Small intestine (tissue), 7 donors: Measurements from ENCODE around the gene MAP2K5. TPM values are rescaled to one million over a fixed set of nuclear protein-coding genes. Genes with fewer than 3 reads are reported as not detected.
A peak's percentile ranks its signal among the peaks of the same experiment; 100 is the strongest.

ENCODE experiments used
- DNase-seq, 2 donors: peaks; one replicate each; pipeline versions ENCODE4 v3.0.0 to v3.0.0-alpha.2; 2013
- FAIRE-seq: peaks from 2 replicates; lab custom pipeline; 2012; peaks lifted over from hg19 to GRCh38; lab: Jason Lieb, UNC
- H3K27ac ChIP-seq, 3 donors: one replicate each; pipeline ENCODE4 v1.5.1; 2013; ENCODE audit warnings: low read length in 2 of 3, mild to moderate bottlenecking in 2 of 3, control low read depth in 1 of 3, inconsistent platforms in 1 of 3, low read depth in 1 of 3, moderate library complexity in 1 of 3
- H3K27me3 ChIP-seq, 3 donors: one replicate each; pipeline ENCODE4 v1.6.1; 2013; ENCODE audit warnings: low read length in 3 of 3, inconsistent platforms in 1 of 3; ENCODE audit not compliant: control insufficient read depth in 3 of 3, insufficient read depth in 3 of 3
- H3K36me3 ChIP-seq, 3 donors: one replicate each; pipeline ENCODE4 v1.6.1; 2013; ENCODE audit warnings: low read length in 3 of 3, inconsistent platforms in 1 of 3, low read depth in 1 of 3, mild to moderate bottlenecking in 1 of 3, moderate library complexity in 1 of 3; ENCODE audit not compliant: control insufficient read depth in 3 of 3, insufficient read depth in 2 of 3
- H3K4me1 ChIP-seq, 3 donors: one replicate each; pipeline ENCODE4 v1.6.1; 2013; ENCODE audit warnings: low read length in 2 of 3, inconsistent platforms in 1 of 3, low read depth in 1 of 3, mild to moderate bottlenecking in 1 of 3, moderate library complexity in 1 of 3; ENCODE audit not compliant: control insufficient read depth in 3 of 3, insufficient read depth in 2 of 3
- H3K4me3 ChIP-seq, 3 donors: one replicate each; pipeline ENCODE4 v1.5.1; 2013; ENCODE audit warnings: low read length in 3 of 3, control low read depth in 1 of 3, inconsistent platforms in 1 of 3, low read depth in 1 of 3, mild to moderate bottlenecking in 1 of 3, moderate library complexity in 1 of 3
- H3K9me3 ChIP-seq, 2 donors: one replicate each; pipeline ENCODE4 v1.6.1; 2013; ENCODE audit warnings: low read depth in 1 of 2, low read length in 1 of 2; ENCODE audit not compliant: control insufficient read depth in 2 of 2, insufficient read depth in 1 of 2
- WGBS, 3 donors: extraction: QIAGEN DNeasy Blood & Tissue Kit; methylation state at CpG; one replicate each; pipeline ENCODE4 v1.1.7; 2013; 5-methylcytosine and 5-hydroxymethylcytosine counted together
- polyA plus RNA-seq, 4 donors: library from polyadenylated mRNA; stranded (reverse) in 3 of 4; unstranded in 1 of 4; fragments of 200-250 nt in 3 of 4; fragments of 120-200 nt in 1 of 4; gene quantifications; one replicate each; pipeline versions ENCODE4 v1.2.1 to v1.2.3, GENCODE V29; 2013
- donor health status: healthy with polysubstance abuse.
- donor health status: control.
- donor health status: control.
- donor health status: Bipolar disorder and iron deficiency.
- donor health status: healthy.

MAP2K5 gene
- polyA plus RNA-seq, 4 donors: 10.5 to 15.6 (median 11.8) TPM

DNA sequence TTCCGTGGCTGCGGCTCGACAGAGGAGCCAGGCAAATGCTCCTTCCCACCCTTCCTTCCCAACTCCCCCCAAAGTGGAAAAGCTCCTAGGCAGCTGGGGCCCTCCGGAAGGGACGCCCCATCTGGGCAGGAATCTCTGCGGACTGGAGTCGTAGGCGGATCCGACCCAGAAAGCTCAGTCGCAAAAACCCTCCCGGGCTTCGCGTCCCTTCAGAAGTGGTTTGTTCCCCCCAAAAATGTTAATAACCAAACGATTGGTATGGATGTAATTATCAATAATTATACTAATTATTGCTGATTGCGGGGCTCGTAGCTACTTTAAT lies 293.6 kb downstream of the MAP2K5 start:
- peak overlapping the region in 2 of 3 donors; percentile 40 for H3K4me3 ChIP-seq
- peaks cover 2 to 46% (median 7%) of the 10 kb centered on the region in 3 donors for H3K4me1 ChIP-seq
- no peaks in the 10 kb centered on the region for H3K9me3 ChIP-seq
- DNase-seq (peak in 1 of 2 donors; percentile 40), FAIRE-seq (no peak)
- no peaks in the 10 kb centered on the region for H3K36me3 ChIP-seq
- no peak overlapping the region for H3K27ac ChIP-seq
- 2 to 5% (median 2%) methylated on average over 16 of the region's 16 CpGs for WGBS, 3 donors
- H3K27me3 ChIP-seq: peaks cover 5 to 66% (median 28%) of the 10 kb centered on the region in 3 donors

GRCh38 chr15:67836477-67836876 lies 294.0 kb downstream of the MAP2K5 start:
- peaks cover 5 to 62% (median 25%) of the 10 kb centered on the region in 3 donors for H3K27me3 ChIP-seq
- no peaks in the 10 kb centered on the region for H3K36me3 ChIP-seq
- WGBS, 3 donors: 36 to 37% (median 37%) methylated on average over 8 of the region's 8 CpGs
- peaks cover 2 to 50% (median 7%) of the 10 kb centered on the region in 3 donors for H3K4me1 ChIP-seq
- H3K27ac ChIP-seq: no peak overlapping the region
- H3K9me3 ChIP-seq: no peaks in the 10 kb centered on the region
- FAIRE-seq: no peak
- H3K4me3 ChIP-seq: peak overlapping the region in 1 of 3 donors; percentile 40
- DNase-seq: peak; percentile 50 to 66

DNA sequence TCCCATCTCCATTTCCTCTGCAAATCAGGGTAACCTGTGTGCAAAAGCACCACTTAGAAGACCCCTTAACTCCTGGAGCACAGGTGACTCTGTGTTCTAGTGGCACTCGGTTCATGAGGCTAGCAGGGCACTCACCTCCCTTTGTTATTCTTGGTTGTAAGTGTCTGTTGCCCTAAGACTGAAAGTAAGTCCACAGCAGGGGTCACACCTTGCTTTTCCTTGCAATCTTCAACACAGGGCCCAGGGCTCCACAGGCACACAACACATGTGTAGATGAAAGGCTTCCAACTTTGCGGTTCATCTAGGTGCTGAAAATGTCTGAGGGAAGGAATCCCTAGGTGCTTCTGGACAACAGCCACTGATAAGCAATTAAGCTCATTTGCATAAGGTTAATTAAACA lies 294.5 kb downstream of the MAP2K5 start:
- H3K27me3 ChIP-seq: peaks cover 5 to 58% (median 21%) of the 10 kb centered on the region in 3 donors
- H3K36me3 ChIP-seq: no peaks in the 10 kb centered on the region
- no peaks in the 10 kb centered on the region for H3K9me3 ChIP-seq
- DNase-seq: no peak
- H3K4me3 ChIP-seq: no peak overlapping the region
- no peak for FAIRE-seq
- peaks cover 2 to 51% (median 7%) of the 10 kb centered on the region in 3 donors for H3K4me1 ChIP-seq
- 73 to 76% (median 75%) methylated on average over 2 of the region's 2 CpGs for WGBS, 3 donors
- no peak overlapping the region for H3K27ac ChIP-seq

GRCh38 chr15:67838789-67839332 lies 296.4 kb downstream of the MAP2K5 start:
- H3K36me3 ChIP-seq: no peaks in the 10 kb centered on the region
- peaks cover 0 to 33% (median 7%) of the 10 kb centered on the region in 3 donors for H3K4me1 ChIP-seq
- FAIRE-seq (no peak), DNase-seq (peak; percentile 62 to 81)
- 6 to 22% (median 12%) methylated on average over 25 of the region's 25 CpGs for WGBS, 3 donors
- H3K27me3 ChIP-seq: peaks cover 0 to 39% (median 10%) of the 10 kb centered on the region in 3 donors
- peak overlapping the region in 2 of 3 donors; percentile 1 to 95 for H3K27ac ChIP-seq
- peak overlapping the region in 2 of 3 donors; percentile 16 to 96 for H3K4me3 ChIP-seq
- H3K9me3 ChIP-seq: no peaks in the 10 kb centered on the region

- Histone ChIP-seq H3K4me3 (peak overlapping the region; percentile 24 to 96 (median 45)), H3K36me3 (no peaks in the 10 kb centered on the region), H3K27me3 (peaks cover 0 to 32% (median 8%) of the 10 kb centered on the region in 3 donors), H3K27ac (peak overlapping the region; percentile 49 to 95 (median 92)), H3K4me1 (peaks cover 0 to 27% (median 7%) of the 10 kb centered on the region in 3 donors), H3K9me3 (no peaks in the 10 kb centered on the region)
- WGBS, 3 donors: 0 to 2% (median 0%) methylated on average over 12 of the region's 12 CpGs
- peak; percentile 51 to 78 for DNase-seq
- no peak for FAIRE-seq
Measured at GRCh38 chr15:67839499-67839928, 297.0 kb downstream of the MAP2K5 start.

- Histone ChIP-seq H3K4me1 (peaks cover 0 to 21% (median 7%) of the 10 kb centered on the region in 3 donors), H3K4me3 (peak within 1 kb of the TSS; percentile 77 to 96 (median 79)), H3K9me3 (no peaks in the 10 kb centered on the region), H3K27me3 (peaks cover 0 to 26% (median 5%) of the 10 kb centered on the region in 3 donors), H3K36me3 (no peaks in the 10 kb centered on the region), H3K27ac (peak within 1 kb of the TSS; percentile 75 to 99 (median 95))
- DNase-seq: peak; percentile 91 to 96
- no peak for FAIRE-seq
- WGBS, 3 donors: 0 to 1% (median 0%) methylated on average over 62 of the region's 62 CpGs
Measured at GRCh38 chr15:67839929-67840748, 297.6 kb downstream of the MAP2K5 start, which contains the start of gene RNU6-1. RNU6-1 (minus strand) TSS chr15:67840045.

GRCh38 chr15:67840749-67841512 lies 298.4 kb downstream of the MAP2K5 start:
- no peaks in the 10 kb centered on the region for H3K36me3 ChIP-seq
- DNase-seq (peak; percentile 45 to 64), FAIRE-seq (no peak)
- H3K4me1 ChIP-seq: peaks cover 0 to 15% (median 2%) of the 10 kb centered on the region in 3 donors
- H3K27me3 ChIP-seq: peaks cover 0 to 18% (median 1%) of the 10 kb centered on the region in 3 donors
- WGBS, 3 donors: 3 to 6% (median 5%) methylated on average over 17 of the region's 17 CpGs
- peak overlapping the region; percentile 77 to 96 (median 79) for H3K4me3 ChIP-seq
- peak overlapping the region; percentile 75 to 99 (median 95) for H3K27ac ChIP-seq
- H3K9me3 ChIP-seq: no peaks in the 10 kb centered on the region

DNA sequence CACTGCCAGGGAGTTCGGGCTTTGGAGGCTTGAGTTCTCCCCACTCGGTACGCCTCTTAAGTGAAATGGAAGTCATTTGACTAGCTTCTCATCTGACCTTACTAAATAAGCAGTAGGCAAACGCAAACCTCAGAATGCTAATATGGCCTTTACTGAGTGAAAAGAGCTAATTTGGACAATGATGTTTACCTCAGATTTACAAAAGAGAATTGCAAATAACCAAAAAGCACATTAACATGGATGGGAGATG lies 298.9 kb downstream of the MAP2K5 start:
- H3K36me3 ChIP-seq: no peaks in the 10 kb centered on the region
- no peak for DNase-seq
- H3K27me3 ChIP-seq: peaks cover 0 to 14% (median 0%) of the 10 kb centered on the region in 3 donors
- H3K27ac ChIP-seq: peak overlapping the region in 1 of 3 donors; percentile 95
- peaks cover 0 to 11% (median 0%) of the 10 kb centered on the region in 3 donors for H3K4me1 ChIP-seq
- H3K4me3 ChIP-seq: peak overlapping the region in 2 of 3 donors; percentile 79 to 96
- H3K9me3 ChIP-seq: no peaks in the 10 kb centered on the region
- 15 to 27% (median 19%) methylated on average over 4 of the region's 4 CpGs for WGBS, 3 donors
- no peak for FAIRE-seq
